Nephron progenitor cell (in vitro differentiated cells): ENCODE data around the gene TMEM60.

Experiments
- DNase-seq: peaks from one replicate; pipeline ENCODE4 v3.0.0; 2021
- H3K27ac Mint-ChIP-seq: 2 replicates; pipeline ENCODE4 v1.8.0; 2021; ENCODE audit warnings: mild to moderate bottlenecking, moderate library complexity, mixed read lengths
- H3K27me3 Mint-ChIP-seq: 2 replicates; pipeline ENCODE4 v1.8.0; 2021; ENCODE audit warnings: mild to moderate bottlenecking, low read depth, mixed read lengths; ENCODE audit not compliant: poor library complexity
- H3K36me3 Mint-ChIP-seq: 2 replicates; pipeline ENCODE4 v1.8.0; 2021; ENCODE audit warnings: low read depth, mixed read lengths
- H3K4me1 Mint-ChIP-seq: 2 replicates; pipeline ENCODE4 v1.8.0; 2021; ENCODE audit warnings: mixed read lengths
- H3K4me3 Mint-ChIP-seq: 2 replicates; pipeline ENCODE4 v1.8.0; 2021; ENCODE audit warnings: mild to moderate bottlenecking, moderate library complexity, mixed read lengths
- H3K9me3 Mint-ChIP-seq: 2 replicates; pipeline ENCODE4 v1.8.0; 2021; ENCODE audit warnings: mild to moderate bottlenecking, moderate library complexity, mixed read lengths
- TF ChIP-seq, protein P1 (sequence below): fragments of 200-600 bp; sonication (generic); IDR thresholded peaks from 2 replicates; pipeline ENCODE4 v1.5.0; 2021; ENCODE audit warnings: antibody characterized with exemption

TMEM60 gene

DNA sequence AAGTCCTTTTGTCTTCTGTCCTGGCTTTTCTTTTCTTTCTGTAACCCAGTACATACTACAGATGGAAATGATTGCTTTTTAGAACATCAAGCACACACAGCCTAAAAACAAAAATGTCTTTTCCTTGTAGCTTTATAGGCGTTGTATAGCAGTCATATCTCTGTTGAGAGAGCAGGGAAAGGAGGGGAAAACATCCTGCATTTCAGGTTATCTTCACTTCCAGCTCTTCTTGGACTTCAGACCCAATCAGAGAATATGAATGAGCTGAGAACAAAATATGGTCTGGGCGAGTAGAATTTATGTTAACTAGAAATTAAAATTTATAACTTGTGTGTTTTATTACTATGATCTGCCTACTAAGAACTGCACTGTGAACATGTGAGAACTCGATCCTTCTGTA, 14.7 kb downstream of the TMEM60 start:
- no peak for DNase-seq
- TF ChIP-seq, protein P1, sequence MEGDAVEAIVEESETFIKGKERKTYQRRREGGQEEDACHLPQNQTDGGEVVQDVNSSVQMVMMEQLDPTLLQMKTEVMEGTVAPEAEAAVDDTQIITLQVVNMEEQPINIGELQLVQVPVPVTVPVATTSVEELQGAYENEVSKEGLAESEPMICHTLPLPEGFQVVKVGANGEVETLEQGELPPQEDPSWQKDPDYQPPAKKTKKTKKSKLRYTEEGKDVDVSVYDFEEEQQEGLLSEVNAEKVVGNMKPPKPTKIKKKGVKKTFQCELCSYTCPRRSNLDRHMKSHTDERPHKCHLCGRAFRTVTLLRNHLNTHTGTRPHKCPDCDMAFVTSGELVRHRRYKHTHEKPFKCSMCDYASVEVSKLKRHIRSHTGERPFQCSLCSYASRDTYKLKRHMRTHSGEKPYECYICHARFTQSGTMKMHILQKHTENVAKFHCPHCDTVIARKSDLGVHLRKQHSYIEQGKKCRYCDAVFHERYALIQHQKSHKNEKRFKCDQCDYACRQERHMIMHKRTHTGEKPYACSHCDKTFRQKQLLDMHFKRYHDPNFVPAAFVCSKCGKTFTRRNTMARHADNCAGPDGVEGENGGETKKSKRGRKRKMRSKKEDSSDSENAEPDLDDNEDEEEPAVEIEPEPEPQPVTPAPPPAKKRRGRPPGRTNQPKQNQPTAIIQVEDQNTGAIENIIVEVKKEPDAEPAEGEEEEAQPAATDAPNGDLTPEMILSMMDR = no peak
- H3K27ac Mint-ChIP-seq = no peak overlapping the region
- peaks cover 19% of the 10 kb centered on the region for H3K9me3 Mint-ChIP-seq
- peaks cover 52% of the 10 kb centered on the region for H3K36me3 Mint-ChIP-seq
- H3K4me3 Mint-ChIP-seq = no peak overlapping the region
- no peaks in the 10 kb centered on the region for H3K27me3 Mint-ChIP-seq
- no peaks in the 10 kb centered on the region for H3K4me1 Mint-ChIP-seq

DNA sequence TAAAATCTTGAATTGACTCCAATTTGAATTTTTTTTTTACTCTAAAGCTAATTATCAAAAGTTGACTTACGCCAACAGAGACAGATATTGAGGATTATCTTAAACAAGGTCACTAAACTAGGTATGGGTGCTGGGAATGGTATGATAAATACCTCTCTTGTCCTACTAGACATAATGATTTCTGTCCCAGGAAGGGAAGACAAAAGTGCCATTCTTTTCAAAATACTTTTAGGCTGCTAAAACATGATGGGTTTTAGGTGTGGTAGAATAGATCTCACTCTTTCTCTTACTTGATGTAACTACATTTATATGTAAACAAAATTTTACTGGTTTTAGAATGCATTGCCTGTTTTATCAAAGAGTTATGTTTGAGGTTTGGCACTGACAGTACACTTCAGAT, 15.1 kb downstream of the TMEM60 start:
- Mint-ChIP-seq H3K27ac (no peak overlapping the region), H3K36me3 (peaks cover 57% of the 10 kb centered on the region), H3K9me3 (peaks cover 19% of the 10 kb centered on the region), H3K27me3 (no peaks in the 10 kb centered on the region), H3K4me1 (no peaks in the 10 kb centered on the region), H3K4me3 (no peak overlapping the region)
- no peak for DNase-seq
- TF ChIP-seq, protein P1 = no peak

DNA sequence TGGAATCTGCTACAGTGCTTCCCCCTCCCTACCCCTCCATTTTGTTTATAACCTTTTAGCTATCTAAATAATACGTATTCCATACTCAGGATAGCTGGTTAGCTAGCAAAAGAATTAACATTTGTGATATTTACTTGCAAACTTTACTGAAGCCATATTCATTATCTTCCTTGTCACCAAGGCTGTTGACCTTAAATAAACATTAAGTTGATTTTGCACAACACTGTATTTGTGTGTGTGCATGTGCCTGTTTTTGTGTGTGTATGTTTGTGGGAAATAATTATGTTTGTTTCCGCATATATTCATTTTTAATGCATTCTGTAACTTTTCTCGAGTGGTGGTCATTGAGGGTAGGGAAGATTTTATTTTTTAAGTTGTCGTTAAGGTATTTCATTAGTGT, 15.9 kb downstream of the TMEM60 start:
- DNase-seq = no peak

DNA sequence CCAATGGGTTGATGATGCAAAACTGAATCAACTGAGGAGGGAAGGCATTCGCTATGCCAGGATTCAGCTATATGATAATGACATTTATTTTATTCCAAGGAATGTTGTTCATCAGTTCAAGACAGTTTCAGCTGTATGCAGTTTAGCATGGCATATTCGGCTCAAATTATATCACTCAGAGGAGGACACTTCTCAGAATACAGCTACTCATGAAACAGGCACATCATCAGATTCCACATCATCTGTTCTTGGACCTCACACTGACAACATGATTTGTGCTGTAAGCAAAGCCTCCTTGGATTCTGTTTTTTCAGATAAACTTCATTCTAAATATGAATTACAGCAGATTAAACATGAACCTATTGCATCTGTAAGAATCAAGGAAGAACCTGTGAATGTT, 19.7 kb downstream of the TMEM60 start:
- Mint-ChIP-seq H3K27ac (no peak overlapping the region), H3K9me3 (peaks cover 1% of the 10 kb centered on the region), H3K27me3 (no peaks in the 10 kb centered on the region), H3K36me3 (peaks cover 69% of the 10 kb centered on the region), H3K4me3 (no peak overlapping the region), H3K4me1 (no peaks in the 10 kb centered on the region)
- TF ChIP-seq, protein P1 = no peak
- no peak for DNase-seq

More for the DNA sequence above, 15.9 kb downstream of the TMEM60 start:
- peaks cover 19% of the 10 kb centered on the region for H3K9me3 Mint-ChIP-seq
- no peaks in the 10 kb centered on the region for H3K4me1 Mint-ChIP-seq
- TF ChIP-seq, protein P1 = no peak
- H3K4me3 Mint-ChIP-seq = no peak overlapping the region
- H3K36me3 Mint-ChIP-seq = peaks cover 60% of the 10 kb centered on the region
- no peak overlapping the region for H3K27ac Mint-ChIP-seq
- no peaks in the 10 kb centered on the region for H3K27me3 Mint-ChIP-seq

DNA sequence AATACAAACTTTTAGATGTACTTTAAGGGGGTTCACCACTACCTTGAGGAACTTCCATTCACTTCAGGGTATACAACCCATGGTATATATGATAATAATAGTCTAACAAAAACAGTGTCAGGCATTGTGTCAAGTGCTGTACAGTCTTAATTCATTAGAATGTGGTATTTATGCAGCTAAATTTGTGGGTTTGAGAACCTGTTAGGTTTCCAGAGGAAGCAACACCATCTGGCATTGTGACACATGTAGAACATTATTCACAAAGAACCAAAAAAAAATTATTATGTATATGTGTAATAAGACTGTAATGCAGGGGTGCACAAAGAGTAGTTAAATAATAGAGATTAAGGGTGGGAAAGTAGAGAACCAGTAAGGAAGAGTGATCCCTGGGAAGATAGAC, 26.3 kb downstream of the TMEM60 start:
- no peaks in the 10 kb centered on the region for H3K4me1 Mint-ChIP-seq
- H3K4me3 Mint-ChIP-seq = no peak overlapping the region
- TF ChIP-seq, protein P1 = no peak
- H3K36me3 Mint-ChIP-seq = peaks cover 77% of the 10 kb centered on the region
- H3K9me3 Mint-ChIP-seq = no peaks in the 10 kb centered on the region
- no peak overlapping the region for H3K27ac Mint-ChIP-seq
- H3K27me3 Mint-ChIP-seq = no peaks in the 10 kb centered on the region
- DNase-seq = no peak

DNA sequence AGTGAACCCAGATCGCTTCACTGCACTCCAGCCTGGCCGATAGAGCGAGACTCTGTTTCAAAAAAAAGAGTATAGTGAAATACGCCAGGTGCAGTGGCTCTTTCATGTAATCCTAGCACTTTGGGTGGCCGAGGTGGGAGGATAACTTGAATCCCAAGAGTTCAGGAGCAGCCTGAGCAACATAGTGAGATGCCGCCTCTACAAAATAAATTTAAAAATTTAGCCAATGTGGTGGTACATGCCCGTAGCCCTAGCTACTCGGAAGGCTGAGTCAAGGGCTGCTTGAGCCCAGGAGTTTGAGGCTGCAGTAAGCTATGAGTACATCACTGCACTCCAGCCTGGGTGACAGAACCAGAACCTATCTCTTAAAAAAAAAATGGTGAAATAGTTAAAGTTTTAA, 27.9 kb downstream of the TMEM60 start:
- Mint-ChIP-seq H3K9me3 (no peaks in the 10 kb centered on the region), H3K36me3 (peaks cover 75% of the 10 kb centered on the region), H3K4me1 (no peaks in the 10 kb centered on the region), H3K4me3 (no peak overlapping the region), H3K27me3 (no peaks in the 10 kb centered on the region), H3K27ac (no peak overlapping the region)
- DNase-seq = no peak
- TF ChIP-seq, protein P1 = no peak
